Activated B cell treated with CpG ODN at 0.5 μM for 24 hours (primary cell): Measurements from ENCODE around the gene JMJD4. TPM values are rescaled to one million over a fixed set of nuclear protein-coding genes. Genes with fewer than 3 reads are reported as not detected.
A peak's percentile ranks its signal among the peaks of the same experiment; 100 is the strongest.

Experiments
- ATAC-seq: fragments of 200-7000 bp; cut with Tn5 transposase; one replicate; pipeline ENCODE4 v1.10.0; 2021; ENCODE audit warnings: low read depth, mild to moderate bottlenecking, moderate library complexity
- CTCF ChIA-PET: fragments of 350-600 bp; sonication (Branson Sonifier 250); formaldehyde crosslinking; loops from one replicate; lab custom pipeline; 2021; ENCODE audit warnings: antibody characterized with exemption; lab: Charles Lee
- POLR2A ChIA-PET: fragments of 350-600 bp; sonication (Branson Sonifier 250); formaldehyde crosslinking; loops from one replicate; lab custom pipeline; 2021; ENCODE audit warnings: antibody characterized with exemption; lab: Charles Lee
- DNase-seq: peaks from one replicate; pipeline ENCODE4 v3.0.0; 2022
- H3K27ac Mint-ChIP-seq: one replicate; pipeline ENCODE4 v1.8.0; 2020; ENCODE audit warnings: mixed read lengths
- H3K27me3 Mint-ChIP-seq: one replicate; pipeline ENCODE4 v1.8.0; 2021; ENCODE audit warnings: mixed read lengths
- H3K36me3 Mint-ChIP-seq: one replicate; pipeline ENCODE4 v1.8.0; 2021; ENCODE audit warnings: low read depth, mixed read lengths
- H3K4me1 Mint-ChIP-seq: one replicate; pipeline ENCODE4 v1.8.0; 2021; ENCODE audit warnings: mixed read lengths
- H3K4me3 Mint-ChIP-seq: one replicate; pipeline ENCODE4 v1.8.0; 2020; ENCODE audit warnings: mild to moderate bottlenecking, mixed read lengths
- H3K9me3 Mint-ChIP-seq: one replicate; pipeline ENCODE4 v1.8.0; 2020; ENCODE audit warnings: mixed read lengths
- CTCF ChIP-seq: fragments of 200-600 bp; IDR thresholded peaks from one replicate; pipeline ENCODE4 v1.8.0; 2022; ENCODE audit warnings: antibody characterized with exemption, mild to moderate bottlenecking
- intact Hi-C: fragments of 100-400 bp; cut with micrococcal nuclease; formaldehyde crosslinking; loops from one replicate; pipeline ENCODE4 v1.15.1; 2024
- total RNA-seq: library from RNA; stranded (reverse); gene quantifications from 2 replicates; pipeline ENCODE4 v1.2.3, GENCODE V29; 2022

JMJD4 gene
- total RNA-seq, 1 donor from 2014 or later: 26.7 TPM

DNA sequence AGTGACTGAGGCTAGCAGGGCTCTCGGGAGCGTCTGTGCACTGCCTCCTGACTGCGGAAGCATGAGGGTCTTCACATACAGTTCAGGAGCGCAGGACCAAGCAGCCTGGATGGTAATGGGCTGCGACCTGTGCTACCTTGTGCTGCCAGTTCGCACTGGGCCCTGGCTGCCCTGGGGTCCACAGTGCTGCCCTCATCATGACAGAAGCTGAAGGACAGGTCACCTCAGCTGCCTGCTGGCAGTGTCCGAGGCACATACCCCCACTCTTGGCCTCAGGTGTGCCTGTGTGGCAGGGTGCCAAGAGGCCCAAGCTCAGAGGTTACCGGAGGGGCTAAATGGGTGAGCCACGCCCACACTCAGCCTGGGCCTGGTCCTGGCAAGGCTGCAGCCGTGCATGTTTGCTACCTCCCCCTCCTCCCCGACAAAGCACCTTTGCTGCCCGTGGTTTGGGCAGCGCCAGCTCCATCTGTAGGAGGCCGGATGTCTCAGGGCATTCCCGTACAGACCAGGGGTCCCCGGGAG lies 4.4 kb downstream of the JMJD4 start:
- Mint-ChIP-seq H3K4me1 (peaks cover 55% of the 10 kb centered on the region), H3K4me3 (peak overlapping the region; percentile 35), H3K36me3 (peaks cover 17% of the 10 kb centered on the region), H3K27ac (peak overlapping the region; percentile 63), H3K9me3 (no peaks in the 10 kb centered on the region), H3K27me3 (no peaks in the 10 kb centered on the region)
- ChIA-PET CTCF (no interaction called here), POLR2A (interaction anchor here (0.5 to 0.7 kb wide), 2 partner anchors 346 to 676 kb away, joined by 3 read pairs; partner anchors contain the start of gene TRIM11)
- DNase-seq (no peak), ATAC-seq (no peak)
- TF ChIP-seq CTCF: no peak
- intact Hi-C loops: loop anchor here (5.0 kb wide), 1 partner anchor 547 kb away; no protein-coding TSS in a partner anchor

DNA sequence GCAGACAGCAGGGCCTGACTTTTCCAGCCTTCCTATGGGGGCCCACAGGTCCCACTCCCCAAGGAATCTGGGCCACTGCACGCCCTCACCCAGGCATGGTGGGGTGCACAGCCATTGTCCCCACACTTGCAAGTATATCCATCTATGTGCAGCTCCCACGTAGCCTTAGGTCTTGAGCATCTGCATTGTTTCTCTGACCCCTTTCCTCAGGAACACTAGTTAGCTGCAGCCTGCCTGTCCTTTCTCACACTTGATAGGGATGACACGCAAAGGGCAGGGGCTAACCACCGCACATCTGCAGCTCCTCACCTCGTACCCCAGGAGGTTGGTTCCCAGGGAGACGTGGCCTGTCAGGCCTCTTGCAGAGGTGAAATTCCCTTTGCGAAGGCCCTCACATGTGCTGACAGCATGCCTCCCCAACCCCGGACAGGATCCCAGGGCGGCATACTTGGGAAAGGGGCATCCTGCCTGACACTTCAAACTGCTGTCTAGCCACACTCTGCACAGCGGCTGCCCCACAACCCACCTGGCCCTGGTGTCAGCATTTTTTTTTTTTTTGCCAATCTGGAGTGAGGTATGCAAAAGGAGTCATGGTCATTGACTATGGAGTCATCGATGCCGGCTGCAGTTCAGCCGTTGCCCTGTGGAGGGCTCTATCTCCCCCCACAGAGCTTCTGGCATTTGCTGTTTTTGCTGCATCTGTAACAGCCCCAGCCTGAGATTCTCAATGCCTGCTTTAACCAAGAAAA lies 5.0 kb downstream of the JMJD4 start:
- peak; percentile 26 for ATAC-seq
- POLR2A ChIA-PET: interaction anchor here (0.5 to 1.1 kb wide), 3 partner anchors 346 to 677 kb away, joined by 3 read pairs; partner anchors contain the start of gene TRIM11
- intact Hi-C loops: loop anchor here (5.0 kb wide), 3 partner anchors 73 to 1323 kb away; partner anchors contain the start of gene PARP1

GRCh38 chr1:227729144-227729880 lies 5.8 kb downstream of the JMJD4 start:
- Mint-ChIP-seq H3K9me3 (peaks cover 1% of the 10 kb centered on the region), H3K36me3 (peaks cover 17% of the 10 kb centered on the region), H3K4me3 (peak overlapping the region; percentile 80), H3K27ac (peak overlapping the region; percentile 73), H3K4me1 (peaks cover 49% of the 10 kb centered on the region), H3K27me3 (no peaks in the 10 kb centered on the region)
- DNase-seq: no peak
- CTCF ChIA-PET: no interaction called here
- intact Hi-C loops: loop anchor here (5.0 kb wide), 2 partner anchors 72 to 1322 kb away; partner anchors contain the start of gene PARP1
- POLR2A ChIA-PET: interaction anchor here (1.1 kb wide), 2 partner anchors 165 to 436 kb away, joined by 3 read pairs; no protein-coding TSS in a partner anchor
- ATAC-seq: no peak
- no peak for TF ChIP-seq CTCF

More for the DNA sequence above, 5.0 kb downstream of the JMJD4 start:
- Mint-ChIP-seq H3K4me3 (peak overlapping the region; percentile 44), H3K4me1 (peaks cover 53% of the 10 kb centered on the region), H3K9me3 (no peaks in the 10 kb centered on the region), H3K27me3 (no peaks in the 10 kb centered on the region), H3K36me3 (peaks cover 17% of the 10 kb centered on the region), H3K27ac (peak overlapping the region; percentile 63)
- no peak for DNase-seq
- TF ChIP-seq CTCF: no peak
- CTCF ChIA-PET: no interaction called here

GRCh38 chr1:227728892-227729143 lies 6.3 kb downstream of the JMJD4 start:
- H3K27ac Mint-ChIP-seq: peak overlapping the region; percentile 73
- no peak for ATAC-seq
- H3K9me3 Mint-ChIP-seq: peaks cover 5% of the 10 kb centered on the region
- peaks cover 44% of the 10 kb centered on the region for H3K4me1 Mint-ChIP-seq
- no peak for DNase-seq
- CTCF ChIA-PET: no interaction called here
- H3K27me3 Mint-ChIP-seq: no peaks in the 10 kb centered on the region
- POLR2A ChIA-PET: interaction anchor here (1.1 kb wide), 1 partner anchor 165 kb away, joined by 3 read pairs; no protein-coding TSS in a partner anchor
- intact Hi-C loops: loop anchor here (5.0 kb wide), 2 partner anchors 72 to 1322 kb away; partner anchors contain the start of gene PARP1
- TF ChIP-seq CTCF: no peak
- H3K36me3 Mint-ChIP-seq: peaks cover 16% of the 10 kb centered on the region
- H3K4me3 Mint-ChIP-seq: peak overlapping the region; percentile 80
